Spinal cord (tissue), 10 donors: Measurements from ENCODE around the gene COA1. TPM values are rescaled to one million over a fixed set of nuclear protein-coding genes. Genes with fewer than 3 reads are reported as not detected.
"Not testable (repeated sequence)": the region's sequence is repeated elsewhere in the genome, so short reads cannot be mapped to it uniquely, and the experiment has no call there.

Experiments used
- DNase-seq, 6 donors: peaks; one replicate each; pipeline versions ENCODE4 v3.0.0 to v3.0.0-alpha.2; 2013 to 2015; ENCODE audit warnings: low spot score in 6 of 6, low read depth in 4 of 6
- H3K27ac ChIP-seq: one replicate; pipeline ENCODE4 v1.5.1; 2013; ENCODE audit warnings: low read depth, low read length, control low read depth
- H3K27me3 ChIP-seq: one replicate; pipeline ENCODE4 v1.6.1; 2013; ENCODE audit warnings: low read length; ENCODE audit not compliant: control insufficient read depth, insufficient read depth
- H3K36me3 ChIP-seq: one replicate; pipeline ENCODE4 v1.6.1; 2013; ENCODE audit warnings: low read length; ENCODE audit not compliant: control insufficient read depth, insufficient read depth
- H3K4me1 ChIP-seq: one replicate; pipeline ENCODE4 v1.6.1; 2013; ENCODE audit warnings: low read length; ENCODE audit not compliant: control insufficient read depth, insufficient read depth
- H3K4me3 ChIP-seq: one replicate; pipeline ENCODE4 v1.5.1; 2013; ENCODE audit warnings: low read depth, low read length, control low read depth
- H3K9me3 ChIP-seq: one replicate; pipeline ENCODE4 v1.6.1; 2013; ENCODE audit warnings: low read length; ENCODE audit not compliant: control insufficient read depth, insufficient read depth
- WGBS: methylation state at CpG from one replicate; pipeline ENCODE4 v1.1.5; 2013; ENCODE audit warnings: missing lambda C conversion rate; ENCODE audit not compliant: insufficient coverage; 5-methylcytosine and 5-hydroxymethylcytosine counted together
- polyA plus RNA-seq, 2 donors: library from polyadenylated mRNA; unstranded; fragments of 120-200 nt; gene quantifications; one replicate each; pipeline ENCODE4 v1.2.1, GENCODE V29; 2013; ENCODE audit not compliant: insufficient read length in 2 of 2
- total RNA-seq, 2 donors: library from RNA; depleted of rRNA in 1 of 2; stranded (reverse); fragments of 120-200 nt in 1 of 2; fragments of >200 nt in 1 of 2; gene quantifications; one replicate each; pipeline versions ENCODE4 v1.2.3 to v1.2.4, GENCODE V29; 2013 to 2014
- donor health status: healthy.

COA1 gene
- total and polyA plus RNA-seq, 4 donors: 51.2 to 72.8 (median 59.1) TPM

DNA sequence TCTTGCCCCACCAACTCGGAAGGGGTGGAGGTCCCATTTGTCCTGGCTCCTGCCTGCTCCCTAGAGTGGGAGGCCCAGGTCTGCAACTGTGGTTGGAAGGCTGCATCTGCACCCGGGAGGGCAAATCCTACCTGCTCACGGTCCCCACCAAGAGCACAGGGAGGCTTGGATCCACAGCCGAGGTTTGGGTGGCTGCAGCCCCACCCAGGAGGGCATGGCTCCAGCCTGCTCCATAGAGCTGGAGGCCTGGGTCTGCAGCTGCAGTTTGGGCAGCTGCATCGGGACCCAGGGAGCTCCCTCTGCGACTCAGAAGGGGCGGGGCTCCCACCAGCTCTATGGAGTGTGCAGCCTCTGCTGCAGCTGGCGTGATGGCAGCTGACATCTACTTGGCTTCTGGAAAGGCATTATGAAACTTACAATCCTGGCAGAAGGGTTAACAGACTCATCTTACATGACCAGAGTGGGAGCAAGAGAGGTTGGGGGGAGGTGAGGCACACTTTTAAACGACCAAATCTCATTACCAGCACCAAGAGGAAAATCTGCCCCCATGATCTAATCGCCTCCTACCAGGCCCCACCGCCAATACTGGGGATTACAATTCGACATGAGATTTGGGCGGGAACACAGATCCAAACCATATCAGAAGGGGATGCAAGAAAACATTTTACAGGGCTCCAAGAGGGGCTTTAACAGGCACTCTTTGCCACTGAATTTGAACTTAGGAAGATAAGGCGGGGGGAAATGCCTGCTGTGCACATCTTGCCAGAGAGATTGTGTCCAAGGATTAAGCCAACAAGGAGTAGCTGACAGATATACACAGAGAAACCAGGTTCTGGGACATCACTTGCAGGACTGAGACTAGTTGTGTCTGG is 20.9 kb upstream of the COA1 start:
- Histone ChIP-seq H3K4me1 (peaks cover 4% of the 10 kb centered on the region), H3K4me3 (no peak overlapping the region), H3K9me3 (no peaks in the 10 kb centered on the region), H3K27me3 (no peaks in the 10 kb centered on the region), H3K27ac (no peak overlapping the region), H3K36me3 (no peaks in the 10 kb centered on the region)
- 76% methylated on average over 13 of the region's 14 CpGs for WGBS
- peak in 1 of 6 donors; percentile 14 for DNase-seq

DNA sequence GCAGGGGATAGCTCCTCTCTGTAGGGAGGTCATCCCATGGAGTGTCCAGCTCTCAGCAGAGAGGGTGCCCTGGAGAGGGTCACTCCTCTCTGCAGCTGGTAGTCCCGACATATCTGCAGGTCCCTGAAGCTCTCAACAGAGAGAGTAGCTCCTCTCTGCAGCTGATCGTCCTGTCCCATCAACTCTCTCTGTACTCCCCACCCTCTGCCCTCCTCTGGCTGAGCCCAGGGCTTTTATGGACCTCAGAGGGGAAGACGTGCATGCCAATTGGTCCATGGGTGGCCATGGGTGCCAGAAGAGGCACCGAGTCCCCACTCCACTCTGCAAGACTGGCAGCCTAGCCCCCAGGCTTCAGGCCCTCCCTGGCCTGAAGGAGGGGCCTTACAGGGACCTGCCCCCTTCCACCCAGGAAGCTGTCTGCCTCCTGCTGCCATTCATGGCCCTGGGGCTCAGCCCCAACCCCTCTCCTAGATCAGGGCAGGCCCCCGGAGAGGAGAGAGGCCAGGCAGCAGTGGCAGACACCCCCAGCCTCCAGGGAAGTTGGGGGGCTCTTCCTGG is 20.1 kb upstream of the COA1 start:
- WGBS: 62% methylated on average over 4 of the region's 5 CpGs
- Histone ChIP-seq H3K27ac (no peak overlapping the region), H3K36me3 (no peaks in the 10 kb centered on the region), H3K27me3 (no peaks in the 10 kb centered on the region), H3K9me3 (no peaks in the 10 kb centered on the region), H3K4me3 (no peak overlapping the region), H3K4me1 (peaks cover 4% of the 10 kb centered on the region)
- no peak for DNase-seq

- H3K27me3 ChIP-seq: no peaks in the 10 kb centered on the region
- H3K27ac ChIP-seq: no peak overlapping the region
- WGBS: 90% methylated on average over 2 of the region's 9 CpGs
- H3K9me3 ChIP-seq: no peaks in the 10 kb centered on the region
- peaks cover 4% of the 10 kb centered on the region for H3K4me1 ChIP-seq
- no peaks in the 10 kb centered on the region for H3K36me3 ChIP-seq
- DNase-seq: no peak
- H3K4me3 ChIP-seq: no peak overlapping the region
These were observed 18.2 kb upstream of the COA1 start for GRCh38 chr7:43747328-43748105.

DNA sequence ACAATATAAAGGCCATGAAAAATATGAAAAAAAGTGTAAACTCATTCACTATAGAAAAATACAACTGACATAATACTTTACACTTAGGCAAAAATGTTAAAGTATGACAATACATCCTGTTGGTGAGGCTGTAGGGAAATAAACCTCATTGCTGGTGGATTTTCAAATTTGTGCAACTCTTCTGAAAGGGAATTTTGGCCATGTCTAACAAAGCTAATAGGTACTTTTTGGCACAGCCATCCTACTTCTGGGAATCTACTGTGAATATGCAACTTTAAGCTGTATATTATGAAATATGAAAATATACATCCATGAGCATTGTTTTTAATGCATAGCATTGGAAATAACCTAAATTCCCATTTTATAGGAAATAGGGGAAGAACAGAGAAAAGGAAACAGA is 13.4 kb upstream of the COA1 start:
- Histone ChIP-seq H3K4me3 (no peak overlapping the region), H3K36me3 (no peaks in the 10 kb centered on the region), H3K27ac (no peak overlapping the region), H3K27me3 (no peaks in the 10 kb centered on the region), H3K9me3 (no peaks in the 10 kb centered on the region), H3K4me1 (no peaks in the 10 kb centered on the region)
- no peak for DNase-seq

- H3K36me3 ChIP-seq: peaks cover 3% of the 10 kb centered on the region
- no peak for DNase-seq
- 88% methylated on average over 6 of the region's 6 CpGs for WGBS
- no peaks in the 10 kb centered on the region for H3K9me3 ChIP-seq
- H3K27me3 ChIP-seq: no peaks in the 10 kb centered on the region
- H3K27ac ChIP-seq: no peak overlapping the region
- no peaks in the 10 kb centered on the region for H3K4me1 ChIP-seq
- no peak overlapping the region for H3K4me3 ChIP-seq
These were observed 8.3 kb upstream of the COA1 start for GRCh38 chr7:43737467-43738127.

- H3K4me1 ChIP-seq: no peaks in the 10 kb centered on the region
- H3K9me3 ChIP-seq: no peaks in the 10 kb centered on the region
- 93% methylated on average over 2 of the region's 2 CpGs for WGBS
- DNase-seq: no peak
- no peaks in the 10 kb centered on the region for H3K27me3 ChIP-seq
- H3K36me3 ChIP-seq: peaks cover 3% of the 10 kb centered on the region
- no peak overlapping the region for H3K27ac ChIP-seq
- H3K4me3 ChIP-seq: no peak overlapping the region
These were observed 6.7 kb upstream of the COA1 start for GRCh38 chr7:43735802-43736603.

- no peak overlapping the region for H3K4me3 ChIP-seq
- no peaks in the 10 kb centered on the region for H3K27me3 ChIP-seq
- H3K4me1 ChIP-seq: no peaks in the 10 kb centered on the region
- H3K27ac ChIP-seq: no peak overlapping the region
- WGBS: no CpG with 5 or more reads among the region's 1 CpG
- H3K36me3 ChIP-seq: peaks cover 3% of the 10 kb centered on the region
- no peaks in the 10 kb centered on the region for H3K9me3 ChIP-seq
- DNase-seq: no peak
These were observed 6.1 kb upstream of the COA1 start for GRCh38 chr7:43735403-43735801.

GRCh38 chr7:43734575-43735332 is 5.4 kb upstream of the COA1 start:
- not testable (repeated sequence) for H3K36me3 ChIP-seq, H3K4me3 ChIP-seq, DNase-seq, H3K9me3 ChIP-seq, H3K27me3 ChIP-seq, H3K27ac ChIP-seq, H3K4me1 ChIP-seq
- WGBS: 36% methylated on average over 12 of the region's 18 CpGs
